Adipocyte (in vitro differentiated cells): ENCODE measurements around the gene ELOVL6.

Experiments used
- DNase-seq: peaks from one replicate; pipeline ENCODE4 v3.0.0-alpha.2; 2015; ENCODE audit warnings: low read depth
- H3K27me3 ChIP-seq: replicated peaks from 2 replicates; pipeline ENCODE4 v1.7.0; 2013; ENCODE audit warnings: mild to moderate bottlenecking, low read length, moderate library complexity; ENCODE audit not compliant: control insufficient read depth, insufficient read depth
- H3K36me3 ChIP-seq: 2 replicates; pipeline ENCODE4 v1.7.0; 2013; ENCODE audit warnings: low read length, mild to moderate bottlenecking, moderate library complexity; ENCODE audit not compliant: control insufficient read depth, insufficient read depth, severe bottlenecking
- H3K4me1 ChIP-seq: 2 replicates; pipeline ENCODE4 v1.7.0; 2013; ENCODE audit warnings: mild to moderate bottlenecking, low read length, moderate library complexity; ENCODE audit not compliant: control insufficient read depth, insufficient read depth
- H3K4me3 ChIP-seq: 2 replicates; pipeline ENCODE4 v1.7.0; 2013; ENCODE audit warnings: mild to moderate bottlenecking, low read length, moderate library complexity
- H3K9ac ChIP-seq: 2 replicates; pipeline ENCODE4 v1.7.0; 2013; ENCODE audit warnings: mild to moderate bottlenecking, low read length, moderate library complexity
- H3K9me3 ChIP-seq: 2 replicates; pipeline ENCODE4 v1.7.0; 2013; ENCODE audit warnings: mild to moderate bottlenecking, low read length, moderate library complexity; ENCODE audit not compliant: control insufficient read depth

Gene ELOVL6

GRCh38 chr4:110183058-110183457 lies 15.4 kb downstream of the ELOVL6 start:
- no peak for DNase-seq

GRCh38 chr4:110181890-110182289 lies 16.5 kb downstream of the ELOVL6 start:
- Histone ChIP-seq H3K9ac (no peak overlapping the region), H3K4me1 (peaks cover 10% of the 10 kb centered on the region), H3K4me3 (no peak overlapping the region), H3K9me3 (no peaks in the 10 kb centered on the region), H3K27me3 (no peaks in the 10 kb centered on the region), H3K36me3 (peaks cover 41% of the 10 kb centered on the region)
- DNase-seq = no peak

More at GRCh38 chr4:110183058-110183457, 15.4 kb downstream of the ELOVL6 start:
- Histone ChIP-seq H3K27me3 (no peaks in the 10 kb centered on the region), H3K9ac (no peak overlapping the region), H3K4me3 (no peak overlapping the region), H3K9me3 (no peaks in the 10 kb centered on the region), H3K36me3 (peaks cover 42% of the 10 kb centered on the region), H3K4me1 (peaks cover 10% of the 10 kb centered on the region)

DNA sequence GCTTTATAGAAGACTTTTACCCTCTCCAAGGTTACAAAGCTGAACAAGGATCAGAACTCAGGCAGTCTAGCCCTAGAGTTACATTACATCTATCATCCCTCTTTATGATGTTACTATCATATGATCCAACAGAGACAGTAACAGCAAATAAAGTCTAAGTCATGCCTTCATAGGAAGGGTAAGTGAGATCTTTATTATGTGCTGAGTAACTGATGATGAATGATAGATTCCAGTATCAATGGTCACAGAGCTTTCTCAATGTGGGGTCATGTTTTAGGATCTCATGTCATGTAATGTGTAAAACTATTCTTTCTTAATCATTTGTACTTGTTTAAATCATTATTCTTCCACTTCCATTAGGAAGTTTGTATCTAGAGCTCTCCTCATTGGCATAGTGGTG lies 22.8 kb downstream of the ELOVL6 start:
- Histone ChIP-seq H3K9ac (no peak overlapping the region), H3K9me3 (no peaks in the 10 kb centered on the region)

DNA sequence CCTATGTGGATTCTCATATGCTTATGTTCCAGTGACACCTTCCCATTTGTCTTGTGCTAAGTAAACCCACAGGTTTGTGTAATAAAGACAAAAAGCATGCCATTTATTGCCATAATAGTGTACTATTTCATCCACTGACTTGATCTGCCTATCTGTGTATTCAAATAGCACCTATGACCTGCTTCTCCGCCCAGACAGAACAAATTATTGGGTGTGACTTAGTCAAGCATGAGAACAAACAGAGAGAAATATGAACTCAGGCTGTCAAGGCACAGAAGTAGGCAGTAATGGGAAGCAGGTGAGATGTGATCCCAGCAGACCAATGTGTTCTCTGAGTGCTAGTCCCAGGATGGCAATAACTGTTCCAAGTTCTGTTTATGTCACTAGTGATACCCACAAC lies 25.4 kb downstream of the ELOVL6 start:
- Histone ChIP-seq H3K36me3 (peaks cover 26% of the 10 kb centered on the region), H3K27me3 (no peaks in the 10 kb centered on the region), H3K4me1 (no peaks in the 10 kb centered on the region), H3K9ac (no peak overlapping the region), H3K4me3 (no peak overlapping the region), H3K9me3 (no peaks in the 10 kb centered on the region)
- DNase-seq = no peak

More for the DNA sequence above, 22.8 kb downstream of the ELOVL6 start:
- no peak overlapping the region for H3K4me3 ChIP-seq
- peaks cover 34% of the 10 kb centered on the region for H3K36me3 ChIP-seq
- H3K27me3 ChIP-seq = no peaks in the 10 kb centered on the region
- no peak for DNase-seq
- H3K4me1 ChIP-seq = no peaks in the 10 kb centered on the region

DNA sequence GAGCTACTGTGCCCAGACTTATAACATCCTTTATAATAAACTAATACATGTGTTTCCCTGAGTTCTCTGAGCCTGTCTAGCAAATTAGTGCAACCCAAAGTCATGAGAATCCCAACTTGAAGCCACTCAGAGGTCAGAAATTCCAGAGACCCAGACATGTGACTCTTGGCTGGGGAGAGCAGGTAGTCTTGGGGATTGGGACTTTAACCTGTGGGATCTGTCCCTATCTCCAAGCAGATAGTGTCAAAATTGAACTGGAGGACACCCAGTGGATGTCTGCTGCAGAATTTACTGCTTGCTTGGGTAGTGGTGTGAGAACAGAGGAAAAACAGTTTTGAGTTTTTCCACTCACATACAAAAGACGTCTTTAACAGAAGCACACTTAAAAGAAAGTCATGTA lies 26.4 kb downstream of the ELOVL6 start:
- Histone ChIP-seq H3K9me3 (no peaks in the 10 kb centered on the region), H3K9ac (no peak overlapping the region), H3K4me3 (no peak overlapping the region), H3K27me3 (no peaks in the 10 kb centered on the region), H3K4me1 (no peaks in the 10 kb centered on the region), H3K36me3 (peaks cover 26% of the 10 kb centered on the region)
- DNase-seq = no peak

- Histone ChIP-seq H3K36me3 (peaks cover 30% of the 10 kb centered on the region), H3K4me3 (no peak overlapping the region), H3K9ac (no peak overlapping the region), H3K4me1 (peaks cover 8% of the 10 kb centered on the region), H3K9me3 (no peaks in the 10 kb centered on the region), H3K27me3 (no peaks in the 10 kb centered on the region)
- DNase-seq = no peak
Observed at GRCh38 chr4:110170861-110171260, 27.6 kb downstream of the ELOVL6 start.

- peak; percentile 36 for DNase-seq
- Histone ChIP-seq H3K36me3 (peaks cover 21% of the 10 kb centered on the region), H3K4me1 (peaks cover 37% of the 10 kb centered on the region), H3K27me3 (no peaks in the 10 kb centered on the region), H3K9me3 (no peaks in the 10 kb centered on the region), H3K4me3 (peak overlapping the region; percentile 18), H3K9ac (peak overlapping the region; percentile 9)
Observed at GRCh38 chr4:110165382-110166286, 32.8 kb downstream of the ELOVL6 start.

DNA sequence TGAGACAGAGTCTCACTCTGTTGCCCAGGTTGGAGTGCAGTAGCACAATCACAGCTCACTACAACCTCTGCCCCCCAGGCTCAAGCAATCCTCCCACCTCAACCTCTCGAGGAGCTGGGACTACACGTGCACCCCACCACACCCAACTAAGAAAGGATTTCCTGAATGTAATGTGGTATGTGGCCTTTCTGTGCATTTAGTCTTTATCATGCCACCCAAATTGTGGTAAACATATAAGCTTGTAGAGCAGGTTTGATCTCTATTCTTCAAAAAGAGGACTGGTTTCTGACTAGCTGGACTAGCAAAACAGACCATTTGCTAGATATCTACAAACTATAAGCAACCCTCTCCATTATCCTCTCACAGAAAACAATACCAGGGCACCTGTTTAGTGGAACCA lies 33.6 kb downstream of the ELOVL6 start:
- no peak overlapping the region for H3K9ac ChIP-seq
- no peaks in the 10 kb centered on the region for H3K9me3 ChIP-seq
- DNase-seq = no peak
- no peak overlapping the region for H3K4me3 ChIP-seq
- H3K36me3 ChIP-seq = peaks cover 26% of the 10 kb centered on the region
- H3K27me3 ChIP-seq = no peaks in the 10 kb centered on the region
- H3K4me1 ChIP-seq = peaks cover 42% of the 10 kb centered on the region

- Histone ChIP-seq H3K36me3 (peaks cover 26% of the 10 kb centered on the region), H3K9me3 (no peaks in the 10 kb centered on the region), H3K27me3 (no peaks in the 10 kb centered on the region), H3K9ac (peak overlapping the region; percentile 35), H3K4me1 (peaks cover 46% of the 10 kb centered on the region), H3K4me3 (peak overlapping the region; percentile 43)
- DNase-seq = peak; percentile 45
Observed at GRCh38 chr4:110164251-110164650, 34.2 kb downstream of the ELOVL6 start.

- Histone ChIP-seq H3K4me3 (no peak overlapping the region), H3K4me1 (peaks cover 52% of the 10 kb centered on the region), H3K36me3 (peaks cover 26% of the 10 kb centered on the region), H3K9ac (peak overlapping the region; percentile 6), H3K9me3 (no peaks in the 10 kb centered on the region), H3K27me3 (no peaks in the 10 kb centered on the region)
- peak; percentile 58 for DNase-seq
Observed at GRCh38 chr4:110163327-110164069, 34.9 kb downstream of the ELOVL6 start.

DNA sequence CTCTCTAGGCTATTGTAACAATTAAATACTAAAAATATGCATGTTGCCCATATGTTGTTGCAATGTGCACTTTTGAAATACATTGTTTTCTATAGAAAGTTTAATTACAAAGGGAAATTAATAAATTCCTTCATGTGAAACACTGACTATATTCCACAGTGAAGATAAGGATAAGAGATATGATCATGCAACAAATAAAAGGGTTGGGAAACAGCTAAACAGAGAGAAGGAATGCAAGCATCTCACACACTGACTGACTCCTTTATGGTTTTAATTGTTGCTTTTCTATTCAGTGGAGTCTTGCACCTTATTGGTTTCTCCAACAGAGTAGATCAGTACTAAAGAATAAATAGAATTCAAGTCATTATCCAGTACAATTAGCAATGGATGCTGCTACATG lies 37.8 kb downstream of the ELOVL6 start:
- no peak overlapping the region for H3K4me3 ChIP-seq

More for the DNA sequence above, 37.8 kb downstream of the ELOVL6 start:
- peaks cover 11% of the 10 kb centered on the region for H3K36me3 ChIP-seq
- H3K27me3 ChIP-seq = no peaks in the 10 kb centered on the region
- peaks cover 47% of the 10 kb centered on the region for H3K4me1 ChIP-seq
- no peak overlapping the region for H3K9ac ChIP-seq
- no peaks in the 10 kb centered on the region for H3K9me3 ChIP-seq
- DNase-seq = no peak
